HL-60 (cell line): ENCODE measurements around the gene HHIP.

Experiments used
- GABPA ChIP-seq: IDR thresholded peaks from 2 replicates; pipeline ENCODE4 v1.6.1; 2012; ENCODE audit warnings: low read depth
- POLR2AphosphoS5 ChIP-seq: IDR thresholded peaks from 2 replicates; pipeline ENCODE4 v1.6.1; 2012; ENCODE audit warnings: low read depth
- REST ChIP-seq: IDR thresholded peaks from 2 replicates; pipeline ENCODE4 v1.6.1; 2012; ENCODE audit warnings: low read depth; ENCODE audit not compliant: insufficient replicate concordance
- SPI1 ChIP-seq: IDR thresholded peaks from 2 replicates; pipeline ENCODE4 v1.6.1; 2012; ENCODE audit warnings: low read depth, mild to moderate bottlenecking, borderline replicate concordance
- TF ChIP-seq, protein P1 (sequence below): IDR thresholded peaks from one replicate; pipeline ENCODE4 v1.5.1; 2011; ENCODE audit warnings: low read length, control low read depth, inconsistent platforms; ENCODE audit not compliant: insufficient read depth

GRCh38 chr4:144597171-144597570, 48.8 kb upstream of the HHIP start:
- TF ChIP-seq, protein P1, sequence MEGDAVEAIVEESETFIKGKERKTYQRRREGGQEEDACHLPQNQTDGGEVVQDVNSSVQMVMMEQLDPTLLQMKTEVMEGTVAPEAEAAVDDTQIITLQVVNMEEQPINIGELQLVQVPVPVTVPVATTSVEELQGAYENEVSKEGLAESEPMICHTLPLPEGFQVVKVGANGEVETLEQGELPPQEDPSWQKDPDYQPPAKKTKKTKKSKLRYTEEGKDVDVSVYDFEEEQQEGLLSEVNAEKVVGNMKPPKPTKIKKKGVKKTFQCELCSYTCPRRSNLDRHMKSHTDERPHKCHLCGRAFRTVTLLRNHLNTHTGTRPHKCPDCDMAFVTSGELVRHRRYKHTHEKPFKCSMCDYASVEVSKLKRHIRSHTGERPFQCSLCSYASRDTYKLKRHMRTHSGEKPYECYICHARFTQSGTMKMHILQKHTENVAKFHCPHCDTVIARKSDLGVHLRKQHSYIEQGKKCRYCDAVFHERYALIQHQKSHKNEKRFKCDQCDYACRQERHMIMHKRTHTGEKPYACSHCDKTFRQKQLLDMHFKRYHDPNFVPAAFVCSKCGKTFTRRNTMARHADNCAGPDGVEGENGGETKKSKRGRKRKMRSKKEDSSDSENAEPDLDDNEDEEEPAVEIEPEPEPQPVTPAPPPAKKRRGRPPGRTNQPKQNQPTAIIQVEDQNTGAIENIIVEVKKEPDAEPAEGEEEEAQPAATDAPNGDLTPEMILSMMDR, result no peak
- no peak for TF ChIP-seq SPI1
- TF ChIP-seq GABPA, result no peak
- TF ChIP-seq POLR2AphosphoS5, result no peak
- TF ChIP-seq REST, result no peak
